Prostate gland (tissue), 2 donors: ENCODE results near the gene SACM1L. TPM values are rescaled to one million over a fixed set of nuclear protein-coding genes. Genes with fewer than 3 reads are reported as not detected.

Source experiments
- DNase-seq: peaks from one replicate; pipeline ENCODE4 v3.0.0-alpha.2; 2019; ENCODE audit warnings: low spot score
- H3K27ac ChIP-seq, 2 donors: fragments of 200-600 bp; sonication (generic); 2 replicates each; pipeline ENCODE4 v1.5.1; 2017 to 2019
- H3K27me3 ChIP-seq: fragments of 200-600 bp; sonication (generic); replicated peaks from 2 replicates; pipeline ENCODE4 v1.5.1; 2019; ENCODE audit not compliant: insufficient read depth
- H3K36me3 ChIP-seq, 2 donors: fragments of 200-600 bp; sonication (generic); 1 replicate in 1 of 2; 2 replicates in 1 of 2; pipeline versions ENCODE4 v1.5.1 to v1.8.1; 2017 to 2019
- H3K4me1 ChIP-seq: fragments of 200-600 bp; sonication (generic); replicated peaks from 2 replicates; pipeline ENCODE4 v1.5.1; 2019
- H3K4me3 ChIP-seq, 2 donors: fragments of 200-600 bp; sonication (generic); 2 replicates each; pipeline ENCODE4 v1.5.1; 2017 to 2019
- H3K9me3 ChIP-seq: fragments of 200-600 bp; sonication (generic); 2 replicates; pipeline ENCODE4 v1.5.1; 2017
- CTCF ChIP-seq, 4 experiments: fragments of 200-600 bp in 2 of 4; fragments of 450-650 bp in 2 of 4; sonication (generic) in 2 of 4; IDR thresholded peaks; 1 replicate in 3 of 4; 2 replicates in 1 of 4; pipeline ENCODE4 v1.5.1; 2016 to 2019; ENCODE audit warnings: antibody characterized with exemption in 4 of 4, mild to moderate bottlenecking in 2 of 4, moderate library complexity in 2 of 4
- POLR2A ChIP-seq: fragments of 450-650 bp; IDR thresholded peaks from one replicate; pipeline ENCODE4 v1.6.1; 2016; ENCODE audit warnings: antibody characterized with exemption, mild to moderate bottlenecking
- POLR2AphosphoS5 ChIP-seq: sonication (generic); formaldehyde crosslinking; IDR thresholded peaks from one replicate; pipeline ENCODE4 v1.6.1; 2017; ENCODE audit warnings: antibody characterized with exemption
- WGBS: methylation state at CpG from one replicate; pipeline ENCODE4 v1.1.5; 2018; 5-methylcytosine and 5-hydroxymethylcytosine counted together
- intact Hi-C: fragments of 100-400 bp; cut with DNase I; formaldehyde crosslinking; loops from one replicate; pipeline ENCODE4 v1.14.2; 2022
- total RNA-seq, 2 donors: library from RNA; depleted of rRNA; stranded (reverse); fragments of >200 nt; gene quantifications; one replicate each; pipeline ENCODE4 v1.1.0, GENCODE V29; 2016

Gene SACM1L
- total RNA-seq, 2 donors from 2014 or later: 56.6 to 62.8 TPM

- H3K27me3 ChIP-seq: no peaks in the 10 kb centered on the region
- no peaks in the 10 kb centered on the region for H3K36me3 ChIP-seq
- DNase-seq: no peak
- H3K9me3 ChIP-seq: no peaks in the 10 kb centered on the region
- no peak overlapping the region for H3K4me3 ChIP-seq
- WGBS: 80% methylated on average over 3 of the region's 3 CpGs
- TF ChIP-seq POLR2A: no peak
- no peak for TF ChIP-seq CTCF (IDR thresholded peaks at IDR 0.05)
- TF ChIP-seq POLR2AphosphoS5: no peak
- H3K27ac ChIP-seq: no peak overlapping the region
- intact Hi-C loops: no loop called here
- H3K4me1 ChIP-seq: no peaks in the 10 kb centered on the region
Observed at GRCh38 chr3:45653205-45653604, 36.0 kb upstream of the SACM1L start.

- no peaks in the 10 kb centered on the region for H3K27me3 ChIP-seq
- no peak overlapping the region for H3K4me3 ChIP-seq
- TF ChIP-seq CTCF (IDR thresholded peaks at IDR 0.05) (no peak), POLR2A (no peak), POLR2AphosphoS5 (no peak)
- no peak for DNase-seq
- H3K9me3 ChIP-seq: no peaks in the 10 kb centered on the region
- no peak overlapping the region for H3K27ac ChIP-seq
- WGBS: 42% methylated on average over 6 of the region's 6 CpGs
- H3K4me1 ChIP-seq: no peaks in the 10 kb centered on the region
- intact Hi-C loops: no loop called here
- no peaks in the 10 kb centered on the region for H3K36me3 ChIP-seq
Observed at GRCh38 chr3:45654397-45654944, 34.7 kb upstream of the SACM1L start.

GRCh38 chr3:45655906-45656305, 33.3 kb upstream of the SACM1L start:
- WGBS: 77% methylated on average over 2 of the region's 2 CpGs
- no peak overlapping the region for H3K4me3 ChIP-seq
- intact Hi-C loops: loop anchor here (1.0 to 5.0 kb wide), 2 partner anchors 63 to 619 kb away; no protein-coding TSS in a partner anchor
- no peak for TF ChIP-seq CTCF (IDR thresholded peaks at IDR 0.05)
- H3K36me3 ChIP-seq: no peaks in the 10 kb centered on the region
- H3K4me1 ChIP-seq: no peaks in the 10 kb centered on the region
- no peak overlapping the region for H3K27ac ChIP-seq
- DNase-seq: no peak
- H3K9me3 ChIP-seq: no peaks in the 10 kb centered on the region
- H3K27me3 ChIP-seq: no peaks in the 10 kb centered on the region

GRCh38 chr3:45656575-45657363, 32.4 kb upstream of the SACM1L start:
- 52% methylated on average over 14 of the region's 14 CpGs for WGBS
- intact Hi-C loops: loop anchor here (1.0 to 5.0 kb wide), 2 partner anchors 63 to 619 kb away; no protein-coding TSS in a partner anchor
- Histone ChIP-seq H3K4me1 (no peaks in the 10 kb centered on the region), H3K27me3 (no peaks in the 10 kb centered on the region), H3K27ac (no peak overlapping the region), H3K9me3 (no peaks in the 10 kb centered on the region), H3K4me3 (no peak overlapping the region), H3K36me3 (no peaks in the 10 kb centered on the region)
- TF ChIP-seq POLR2AphosphoS5: peak; percentile 83
- TF ChIP-seq CTCF (IDR thresholded peaks at IDR 0.05): peak; percentile 88 to 98 (median 96)
- TF ChIP-seq POLR2A: no peak
- peak; percentile 93 for DNase-seq

- H3K4me3 ChIP-seq: no peak overlapping the region
- no peak overlapping the region for H3K27ac ChIP-seq
- 78% methylated on average over 4 of the region's 4 CpGs for WGBS
- no peaks in the 10 kb centered on the region for H3K9me3 ChIP-seq
- intact Hi-C loops: loop anchor here (5.0 kb wide), 1 partner anchor 621 kb away; no protein-coding TSS in a partner anchor
- H3K4me1 ChIP-seq: no peaks in the 10 kb centered on the region
- H3K36me3 ChIP-seq: no peaks in the 10 kb centered on the region
- no peaks in the 10 kb centered on the region for H3K27me3 ChIP-seq
- no peak for TF ChIP-seq POLR2AphosphoS5
- TF ChIP-seq CTCF (IDR thresholded peaks at IDR 0.05): no peak
- TF ChIP-seq POLR2A: no peak
- DNase-seq: no peak
Observed at GRCh38 chr3:45657853-45658252, 31.3 kb upstream of the SACM1L start.
